ENCODE data around the gene RBM33.

Gene RBM33

DNA sequence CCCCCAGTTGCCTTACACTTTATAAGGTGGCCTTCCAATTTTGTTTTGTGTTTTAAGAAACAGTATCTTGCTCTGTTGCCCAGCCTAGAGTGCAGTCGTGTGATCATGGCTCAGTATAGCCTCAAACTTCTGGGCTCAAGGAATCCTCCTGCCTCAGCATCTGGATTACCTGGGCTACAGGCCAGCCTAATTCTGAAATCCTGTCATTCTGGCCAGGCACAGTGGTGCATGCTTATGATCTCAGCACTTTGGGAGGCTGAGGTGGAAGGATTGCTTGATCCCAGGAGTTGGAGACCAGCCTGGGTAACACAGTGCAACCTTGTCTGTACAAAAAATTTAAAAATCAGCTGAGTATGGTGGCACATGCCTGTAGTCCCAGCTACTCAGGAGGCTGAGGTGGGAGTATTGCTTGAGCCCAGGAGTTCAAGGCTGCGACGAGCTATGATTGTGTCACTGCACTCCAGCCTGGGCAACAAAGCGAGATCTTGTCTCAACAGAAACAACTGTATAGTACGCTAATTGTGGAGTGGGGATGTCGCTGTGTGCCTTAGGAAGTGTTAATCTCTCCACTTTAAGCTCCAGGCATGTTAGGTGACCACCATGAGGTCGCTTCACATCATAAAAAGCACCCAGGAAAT, 24.7 kb upstream of the RBM33 start (continued):
- no peak for TF ChIP-seq CTCF (tag by site-specific recombination; IDR thresholded peaks at IDR 0.05)
- no peak for TF ChIP-seq MEIS1 (CRISPR knock-in tag; IDR thresholded peaks at IDR 0.05; ENCODE audit: borderline replicate concordance)
- TF ChIP-seq ZNF626 (tag by site-specific recombination; IDR thresholded peaks at IDR 0.05): no peak
- no peak for TF ChIP-seq ZNF23 (tag by site-specific recombination; IDR thresholded peaks at IDR 0.05; ENCODE audit: borderline replicate concordance)
- TF ChIP-seq ZNF366 (tag by site-specific recombination; conservative IDR thresholded peaks at IDR 0.05): no peak
- no peak for TF ChIP-seq GLIS1 (tag by site-specific recombination; IDR thresholded peaks at IDR 0.05)
- no peak for TF ChIP-seq ZNF433 (tag by site-specific recombination; IDR thresholded peaks at IDR 0.05; ENCODE audit: low read depth)

- H3K27ac ChIP-seq (ENCODE audit: extremely low read depth, low read depth, low read length): no peak overlapping the region
- no peak overlapping the region for H3K4me3 ChIP-seq (ENCODE audit: low read depth, low read length)
These were observed 24.0 kb upstream of the RBM33 start for GRCh38 chr7:155620497-155620896.

DNA sequence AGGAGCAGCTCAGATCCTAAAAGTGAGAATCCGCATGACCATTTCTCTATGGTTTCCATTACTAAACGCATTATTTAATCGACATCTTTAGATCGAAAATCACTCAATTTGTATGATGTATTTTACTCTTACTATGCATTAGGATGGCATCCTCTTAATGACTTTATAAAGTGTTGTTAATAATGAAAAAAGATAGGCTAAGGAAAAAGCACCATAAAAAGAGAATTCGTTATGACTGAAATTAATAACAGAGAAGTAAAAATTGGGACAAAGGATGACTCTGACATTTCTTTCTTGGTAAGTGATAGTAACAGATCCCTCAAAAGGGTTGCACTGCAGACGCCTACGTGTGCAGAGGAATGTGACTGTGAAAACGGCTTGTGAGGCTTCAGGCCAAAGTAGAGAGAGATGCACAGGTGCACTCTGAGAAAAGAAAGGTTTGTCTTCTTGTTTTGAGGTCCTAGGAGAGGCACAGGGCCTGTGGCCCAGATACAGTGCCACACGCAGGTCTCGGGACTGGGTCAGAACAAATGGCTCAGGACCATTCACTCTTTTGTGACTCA, 23.0 kb upstream of the RBM33 start:
- TF ChIP-seq, protein P1, sequence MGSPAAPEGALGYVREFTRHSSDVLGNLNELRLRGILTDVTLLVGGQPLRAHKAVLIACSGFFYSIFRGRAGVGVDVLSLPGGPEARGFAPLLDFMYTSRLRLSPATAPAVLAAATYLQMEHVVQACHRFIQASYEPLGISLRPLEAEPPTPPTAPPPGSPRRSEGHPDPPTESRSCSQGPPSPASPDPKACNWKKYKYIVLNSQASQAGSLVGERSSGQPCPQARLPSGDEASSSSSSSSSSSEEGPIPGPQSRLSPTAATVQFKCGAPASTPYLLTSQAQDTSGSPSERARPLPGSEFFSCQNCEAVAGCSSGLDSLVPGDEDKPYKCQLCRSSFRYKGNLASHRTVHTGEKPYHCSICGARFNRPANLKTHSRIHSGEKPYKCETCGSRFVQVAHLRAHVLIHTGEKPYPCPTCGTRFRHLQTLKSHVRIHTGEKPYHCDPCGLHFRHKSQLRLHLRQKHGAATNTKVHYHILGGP (tag by site-specific recombination; IDR thresholded peaks at IDR 0.05): no peak
- TF ChIP-seq HOXA7 (CRISPR knock-in tag; IDR thresholded peaks at IDR 0.05; ENCODE audit: borderline replicate concordance) (no peak), ZNF776 (tag by site-specific recombination; IDR thresholded peaks at IDR 0.05; ENCODE audit: borderline replicate concordance) (no peak), ZNF16 (tag by site-specific recombination; IDR thresholded peaks at IDR 0.05; ENCODE audit: low read depth) (no peak), ZNF510 (tag by site-specific recombination; IDR thresholded peaks at IDR 0.05; ENCODE audit: insufficient replicate concordance) (no peak), ZNF473 (tag by site-specific recombination; IDR thresholded peaks at IDR 0.05) (no peak), KLF1 (tag by site-specific recombination; IDR thresholded peaks at IDR 0.05) (no peak), ZNF549 (tag by site-specific recombination; IDR thresholded peaks at IDR 0.05) (no peak)
- H3K4me1 ChIP-seq (ENCODE audit: control insufficient read depth, insufficient read depth, low read length): no peaks in the 10 kb centered on the region
- H3K27ac ChIP-seq (ENCODE audit: extremely low read depth, low read depth, low read length): no peak overlapping the region
- ChIA-PET POLR2A (no interaction called here), CTCF (interaction anchor here (0.6 to 2.0 kb wide), 3 partner anchors 23 to 24 kb away, joined by 3 to 8 read pairs (median 6); no protein-coding TSS in a partner anchor)
- H3K9me3 ChIP-seq (ENCODE audit: control insufficient read depth, insufficient read depth, low read depth, low read length): no peaks in the 10 kb centered on the region
- H3K4me3 ChIP-seq (ENCODE audit: low read depth, low read length): no peak overlapping the region
- H3K36me3 ChIP-seq (ENCODE audit: control insufficient read depth in 2 of 2, insufficient read depth in 1 of 2, low read length in 2 of 2): no peaks in the 10 kb centered on the region

More at GRCh38 chr7:155620497-155620896, 24.0 kb upstream of the RBM33 start:
- CTCF ChIA-PET: interaction anchor here (0.6 to 2.0 kb wide), 2 partner anchors 15 to 22 kb away, joined by 6 to 7 read pairs; no protein-coding TSS in a partner anchor
- Histone ChIP-seq H3K4me1 (ENCODE audit: control insufficient read depth, insufficient read depth, low read length) (no peaks in the 10 kb centered on the region), H3K9me3 (ENCODE audit: control insufficient read depth, insufficient read depth, low read depth, low read length) (no peaks in the 10 kb centered on the region), H3K36me3 (ENCODE audit: control insufficient read depth in 2 of 2, insufficient read depth in 1 of 2, low read length in 2 of 2) (no peaks in the 10 kb centered on the region)
- POLR2A ChIA-PET: no interaction called here
- TF ChIP-seq ZEB2 (tag by site-specific recombination; IDR thresholded peaks at IDR 0.05): no peak
- TF ChIP-seq KLF9 (tag by site-specific recombination; IDR thresholded peaks at IDR 0.05; ENCODE audit: low read depth): no peak
- no peak for TF ChIP-seq TRIM28 (IDR thresholded peaks at IDR 0.05; ENCODE audit: borderline replicate concordance, low read length)
- no peak for TF ChIP-seq RBAK (tag by site-specific recombination; IDR thresholded peaks at IDR 0.05)
- TF ChIP-seq ZNF521 (tag by site-specific recombination; IDR thresholded peaks at IDR 0.05): no peak
- TF ChIP-seq, protein P2, sequence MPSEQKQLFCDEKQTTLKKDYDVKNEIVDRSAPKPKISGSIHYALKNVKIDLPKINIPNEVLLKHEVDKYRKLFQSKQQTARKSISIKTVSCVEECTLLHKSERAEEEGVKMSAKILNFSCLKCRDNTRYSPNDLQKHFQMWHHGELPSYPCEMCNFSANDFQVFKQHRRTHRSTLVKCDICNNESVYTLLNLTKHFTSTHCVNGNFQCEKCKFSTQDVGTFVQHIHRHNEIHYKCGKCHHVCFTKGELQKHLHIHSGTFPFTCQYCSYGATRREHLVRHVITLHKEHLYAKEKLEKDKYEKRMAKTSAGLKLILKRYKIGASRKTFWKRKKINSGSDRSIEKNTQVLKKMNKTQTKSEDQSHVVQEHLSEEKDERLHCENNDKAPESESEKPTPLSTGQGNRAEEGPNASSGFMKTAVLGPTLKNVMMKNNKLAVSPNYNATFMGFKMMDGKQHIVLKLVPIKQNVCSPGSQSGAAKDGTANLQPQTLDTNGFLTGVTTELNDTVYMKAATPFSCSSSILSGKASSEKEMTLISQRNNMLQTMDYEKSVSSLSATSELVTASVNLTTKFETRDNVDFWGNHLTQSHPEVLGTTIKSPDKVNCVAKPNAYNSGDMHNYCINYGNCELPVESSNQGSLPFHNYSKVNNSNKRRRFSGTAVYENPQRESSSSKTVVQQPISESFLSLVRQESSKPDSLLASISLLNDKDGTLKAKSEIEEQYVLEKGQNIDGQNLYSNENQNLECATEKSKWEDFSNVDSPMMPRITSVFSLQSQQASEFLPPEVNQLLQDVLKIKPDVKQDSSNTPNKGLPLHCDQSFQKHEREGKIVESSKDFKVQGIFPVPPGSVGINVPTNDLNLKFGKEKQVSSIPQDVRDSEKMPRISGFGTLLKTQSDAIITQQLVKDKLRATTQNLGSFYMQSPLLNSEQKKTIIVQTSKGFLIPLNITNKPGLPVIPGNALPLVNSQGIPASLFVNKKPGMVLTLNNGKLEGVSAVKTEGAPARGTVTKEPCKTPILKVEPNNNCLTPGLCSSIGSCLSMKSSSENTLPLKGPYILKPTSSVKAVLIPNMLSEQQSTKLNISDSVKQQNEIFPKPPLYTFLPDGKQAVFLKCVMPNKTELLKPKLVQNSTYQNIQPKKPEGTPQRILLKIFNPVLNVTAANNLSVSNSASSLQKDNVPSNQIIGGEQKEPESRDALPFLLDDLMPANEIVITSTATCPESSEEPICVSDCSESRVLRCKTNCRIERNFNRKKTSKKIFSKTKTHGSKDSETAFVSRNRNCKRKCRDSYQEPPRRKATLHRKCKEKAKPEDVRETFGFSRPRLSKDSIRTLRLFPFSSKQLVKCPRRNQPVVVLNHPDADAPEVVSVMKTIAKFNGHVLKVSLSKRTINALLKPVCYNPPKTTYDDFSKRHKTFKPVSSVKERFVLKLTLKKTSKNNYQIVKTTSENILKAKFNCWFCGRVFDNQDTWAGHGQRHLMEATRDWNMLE (tag by site-specific recombination; conservative IDR thresholded peaks at IDR 0.05; ENCODE audit: low read depth): no peak
